Measurements from ENCODE around the gene IPO4.

Gene IPO4

GRCh38 chr14:24194186-24194872 is 5.7 kb upstream of the IPO4 start:
- no peak for DNase-seq

GRCh38 chr14:24192933-24193332 is 4.3 kb upstream of the IPO4 start:
- no peak for DNase-seq

GRCh38 chr14:24190416-24190815 is 1.8 kb upstream of the IPO4 start:
- no peak for DNase-seq

GRCh38 chr14:24189460-24189859 is 844 bp upstream of the IPO4 start:
- no peak for DNase-seq

- no peak for DNase-seq
Observed at GRCh38 chr14:24189059-24189375, 401 bp upstream of the IPO4 start.

- DNase-seq = no peak
Observed at GRCh38 chr14:24187539-24187915, 1.1 kb downstream of the IPO4 start.

GRCh38 chr14:24186831-24187538 is 1.6 kb downstream of the IPO4 start:
- no peak for DNase-seq

GRCh38 chr14:24185741-24186140 is 2.9 kb downstream of the IPO4 start:
- DNase-seq = no peak

GRCh38 chr14:24185026-24185425 is 3.6 kb downstream of the IPO4 start:
- DNase-seq = no peak

- no peak for DNase-seq
Observed at GRCh38 chr14:24184104-24184970, 4.3 kb downstream of the IPO4 start.

- no peak for DNase-seq
Observed at GRCh38 chr14:24183014-24183481, 5.6 kb downstream of the IPO4 start.

GRCh38 chr14:24182110-24182882 is 6.3 kb downstream of the IPO4 start:
- DNase-seq = no peak

- DNase-seq = no peak
Observed at GRCh38 chr14:24181371-24182077, 7.1 kb downstream of the IPO4 start.

- DNase-seq = no peak
Observed at GRCh38 chr14:24179961-24180796, 8.4 kb downstream of the IPO4 start.

- DNase-seq = no peak
Observed at GRCh38 chr14:24179294-24179960, 9.2 kb downstream of the IPO4 start.

GRCh38 chr14:24178399-24179178 is 10.0 kb downstream of the IPO4 start:
- no peak for DNase-seq

- DNase-seq = no peak
Observed at GRCh38 chr14:24177891-24178290, 10.7 kb downstream of the IPO4 start.

- DNase-seq = no peak
Observed at GRCh38 chr14:24177041-24177825, 11.4 kb downstream of the IPO4 start.

GRCh38 chr14:24176599-24176998 is 12.0 kb downstream of the IPO4 start:
- DNase-seq = no peak

All from NCI-H1092 (cell line).